Fibroblast of lung (primary cell): Measurements from ENCODE around the gene TBCC.

Experiments
- CTCF ChIP-seq, 2 donors: IDR thresholded peaks in 1 of 2; conservative IDR thresholded peaks in 1 of 2; 1 replicate in 1 of 2; 2 replicates in 1 of 2; pipeline ENCODE4 v1.5.1; 2011 to 2012; ENCODE audit warnings: low read length in 2 of 2, control low read depth in 1 of 2, inconsistent platforms in 1 of 2, low read depth in 1 of 2, mild to moderate bottlenecking in 1 of 2
- EZH2 ChIP-seq: IDR thresholded peaks from 2 replicates; pipeline ENCODE4 v1.5.1; 2012; ENCODE audit warnings: low read length, control low read depth, mild to moderate bottlenecking; ENCODE audit errors: missing control alignments

GRCh38 chr6:42795651-42796050 lies 49.7 kb upstream of the TBCC start:
- TF ChIP-seq CTCF (conservative IDR thresholded peaks at IDR 0.05 in 1 of 2, IDR thresholded peaks at IDR 0.05 in 1 of 2; ENCODE audit: low read depth in 1 of 2, low read length in 2 of 2): no peak
- TF ChIP-seq EZH2: no peak
